ENCODE results near the gene SPO11. TPM values are rescaled to one million over a fixed set of nuclear protein-coding genes. Genes with fewer than 3 reads are reported as not detected.

The SPO11 gene
- total RNA-seq, 1 experiment from 2014 or later: not detected

- no peak overlapping the region for H3K4me3 Mint-ChIP-seq
- Histone ChIP-seq H3K79me2 (ENCODE audit: insufficient read depth, low read length) (no peaks in the 10 kb centered on the region), H2AK5ac (ENCODE audit: insufficient read length, low read length) (no peak overlapping the region), H2BK20ac (ENCODE audit: low read depth, low read length, poor library complexity, severe bottlenecking) (no peak overlapping the region), H3K9ac (ENCODE audit: extremely low read depth, insufficient read length, low read length) (no peak overlapping the region), H3K27me3 (ENCODE audit: insufficient read depth, low read length) (no peaks in the 10 kb centered on the region), H3K56ac (ENCODE audit: insufficient read length, low read depth, low read length) (no peak overlapping the region), H3K4me1 (ENCODE audit: insufficient read depth, low read length) (no peaks in the 10 kb centered on the region), H4K8ac (replicated peaks; ENCODE audit: insufficient read length, low read depth, low read length) (no peak overlapping the region), H2BK5ac (ENCODE audit: insufficient read length, low read length) (no peak overlapping the region), H3K23me2 (ENCODE audit: insufficient read length, low read depth, low read length, poor library complexity, severe bottlenecking) (no peaks in the 10 kb centered on the region), H3K18ac (ENCODE audit: insufficient read length, low read depth, low read length) (no peak overlapping the region), H4K91ac (ENCODE audit: insufficient read length, low read depth, low read length) (no peak overlapping the region), H3K9me3 (ENCODE audit: control insufficient read depth, low read depth, low read length) (no peaks in the 10 kb centered on the region), H2BK120ac (ENCODE audit: low read depth, low read length, poor library complexity, severe bottlenecking) (no peak overlapping the region), H4K5ac (ENCODE audit: insufficient read length, low read depth, low read length) (no peak overlapping the region), H3T11ph (ENCODE audit: low read length) (no peak overlapping the region), H3K14ac (ENCODE audit: insufficient read depth, low read length) (no peak overlapping the region), H3K27ac (ENCODE audit: insufficient read length, low read depth, low read length) (no peak overlapping the region), H4K20me1 (ENCODE audit: control insufficient read depth, insufficient read depth, insufficient read length) (no peaks in the 10 kb centered on the region), H2BK12ac (ENCODE audit: insufficient read length, low read depth, low read length) (no peak overlapping the region), H2BK15ac (ENCODE audit: low read depth, low read length) (no peak overlapping the region), H2AFZ (ENCODE audit: low read length) (no peak overlapping the region), H3K4me2 (ENCODE audit: insufficient read depth, insufficient read length, low read length) (no peak overlapping the region), H3K4ac (ENCODE audit: low read depth, low read length) (no peak overlapping the region), H3K23ac (ENCODE audit: insufficient read length, low read depth, low read length) (no peak overlapping the region), H3K79me1 (ENCODE audit: insufficient read depth, low read depth, low read length, poor library complexity, severe bottlenecking) (no peaks in the 10 kb centered on the region)
- TF ChIP-seq, protein P1, sequence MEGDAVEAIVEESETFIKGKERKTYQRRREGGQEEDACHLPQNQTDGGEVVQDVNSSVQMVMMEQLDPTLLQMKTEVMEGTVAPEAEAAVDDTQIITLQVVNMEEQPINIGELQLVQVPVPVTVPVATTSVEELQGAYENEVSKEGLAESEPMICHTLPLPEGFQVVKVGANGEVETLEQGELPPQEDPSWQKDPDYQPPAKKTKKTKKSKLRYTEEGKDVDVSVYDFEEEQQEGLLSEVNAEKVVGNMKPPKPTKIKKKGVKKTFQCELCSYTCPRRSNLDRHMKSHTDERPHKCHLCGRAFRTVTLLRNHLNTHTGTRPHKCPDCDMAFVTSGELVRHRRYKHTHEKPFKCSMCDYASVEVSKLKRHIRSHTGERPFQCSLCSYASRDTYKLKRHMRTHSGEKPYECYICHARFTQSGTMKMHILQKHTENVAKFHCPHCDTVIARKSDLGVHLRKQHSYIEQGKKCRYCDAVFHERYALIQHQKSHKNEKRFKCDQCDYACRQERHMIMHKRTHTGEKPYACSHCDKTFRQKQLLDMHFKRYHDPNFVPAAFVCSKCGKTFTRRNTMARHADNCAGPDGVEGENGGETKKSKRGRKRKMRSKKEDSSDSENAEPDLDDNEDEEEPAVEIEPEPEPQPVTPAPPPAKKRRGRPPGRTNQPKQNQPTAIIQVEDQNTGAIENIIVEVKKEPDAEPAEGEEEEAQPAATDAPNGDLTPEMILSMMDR (conservative IDR thresholded peaks at IDR 0.05): no peak
- no CpG with 5 or more reads among the region's 2 CpGs for WGBS (ENCODE audit: extremely low coverage, insufficient read length, low lambda C conversion rate)
- no peaks in the 10 kb centered on the region for H3K36me3 Mint-ChIP-seq (ENCODE audit: insufficient read depth in 1 of 3, low read depth in 3 of 3)
- no peaks in the 10 kb centered on the region for H3K9me3 Mint-ChIP-seq
- H3K4me1 Mint-ChIP-seq: no peaks in the 10 kb centered on the region
- no peak for DNase-seq
- no peak overlapping the region for H3K27ac Mint-ChIP-seq
- peaks cover 9% of the 10 kb centered on the region for H3K27me3 Mint-ChIP-seq (ENCODE audit: low read depth)
Measured at GRCh38 chr20:57342829-57343228, 13.2 kb downstream of the SPO11 start.

Data from H9 (cell line).